HCEC 1CT (cell line): ENCODE data around the gene ZNF526.
"Not testable (repeated sequence)": the region's sequence is repeated elsewhere in the genome, so short reads cannot be mapped to it uniquely, and the experiment has no call there.

Source experiments
- DNase-seq: peaks from one replicate; pipeline ENCODE4 v3.0.0-alpha.2; 2017

ZNF526 gene

GRCh38 chr19:42246922-42247639, 27.0 kb downstream of the ZNF526 start:
- DNase-seq: no peak

GRCh38 chr19:42247640-42248199, 27.6 kb downstream of the ZNF526 start:
- no peak for DNase-seq

GRCh38 chr19:42248270-42249148, 28.4 kb downstream of the ZNF526 start:
- no peak for DNase-seq

GRCh38 chr19:42249149-42249750, 29.1 kb downstream of the ZNF526 start:
- DNase-seq: no peak

DNA sequence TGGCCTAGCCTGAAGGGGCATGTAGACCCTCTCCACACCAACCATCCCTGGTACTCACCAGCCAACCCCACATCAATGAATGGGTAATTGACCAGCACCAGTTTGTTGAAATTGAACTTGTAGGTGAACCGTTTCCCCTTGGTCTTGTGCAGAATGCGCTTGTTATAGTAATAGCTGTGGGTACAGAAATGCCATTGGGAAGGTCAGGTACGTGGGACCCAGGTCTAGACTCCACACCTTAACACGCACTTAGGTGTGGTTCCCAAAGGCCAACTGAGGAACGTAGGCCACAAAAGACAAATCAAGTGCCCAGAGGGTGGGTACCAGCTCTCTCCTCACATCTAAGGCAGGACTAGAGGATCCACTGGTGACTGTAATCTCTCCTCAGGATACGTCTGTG, 29.7 kb downstream of the ZNF526 start:
- no peak for DNase-seq

GRCh38 chr19:42250183-42250665, 30.1 kb downstream of the ZNF526 start:
- DNase-seq: no peak

DNA sequence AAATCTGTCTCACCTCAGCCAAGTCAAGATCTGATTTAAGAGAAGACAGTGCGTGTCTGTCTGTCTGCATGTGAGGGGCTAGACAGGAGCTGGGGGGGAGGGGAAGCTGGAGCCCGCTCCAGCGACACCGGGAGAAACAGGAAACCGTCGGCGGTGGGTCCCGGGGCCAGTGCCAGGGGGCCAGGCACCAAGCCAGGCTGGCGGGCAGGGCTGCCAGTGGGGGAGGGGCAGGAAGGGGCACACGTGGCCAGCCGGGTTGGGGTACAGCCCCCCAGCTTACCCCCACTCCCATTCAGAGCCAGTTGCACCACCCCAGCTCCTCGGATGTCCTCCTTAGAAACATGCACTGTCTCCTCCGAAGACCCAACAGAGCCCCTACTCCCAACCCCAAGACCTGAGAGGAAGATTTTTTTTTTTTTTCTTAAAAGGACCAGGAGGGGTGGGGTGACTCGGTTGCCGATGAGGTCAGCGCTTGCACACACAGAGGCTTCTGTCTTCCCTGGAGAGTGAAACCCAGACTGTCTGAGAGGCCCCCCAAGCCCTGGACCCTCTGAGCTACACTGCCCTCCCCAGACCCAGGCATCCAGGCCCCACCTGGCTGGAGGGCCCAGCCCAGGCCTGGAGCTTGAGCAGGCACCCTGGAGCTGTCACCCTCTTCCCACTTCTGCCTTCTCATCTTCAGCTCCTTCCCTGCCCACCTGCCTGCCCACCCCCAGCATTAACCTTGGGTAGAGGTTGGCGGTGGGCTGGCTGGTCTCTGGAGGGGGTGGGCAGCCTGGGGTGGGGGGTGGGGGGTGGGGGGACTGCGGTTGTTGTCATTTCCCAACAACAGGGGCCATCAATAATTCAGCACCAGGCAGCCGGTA, 30.8 kb downstream of the ZNF526 start:
- DNase-seq: peak; percentile 45

- no peak for DNase-seq
Observed at GRCh38 chr19:42251572-42252358, 31.7 kb downstream of the ZNF526 start.

DNA sequence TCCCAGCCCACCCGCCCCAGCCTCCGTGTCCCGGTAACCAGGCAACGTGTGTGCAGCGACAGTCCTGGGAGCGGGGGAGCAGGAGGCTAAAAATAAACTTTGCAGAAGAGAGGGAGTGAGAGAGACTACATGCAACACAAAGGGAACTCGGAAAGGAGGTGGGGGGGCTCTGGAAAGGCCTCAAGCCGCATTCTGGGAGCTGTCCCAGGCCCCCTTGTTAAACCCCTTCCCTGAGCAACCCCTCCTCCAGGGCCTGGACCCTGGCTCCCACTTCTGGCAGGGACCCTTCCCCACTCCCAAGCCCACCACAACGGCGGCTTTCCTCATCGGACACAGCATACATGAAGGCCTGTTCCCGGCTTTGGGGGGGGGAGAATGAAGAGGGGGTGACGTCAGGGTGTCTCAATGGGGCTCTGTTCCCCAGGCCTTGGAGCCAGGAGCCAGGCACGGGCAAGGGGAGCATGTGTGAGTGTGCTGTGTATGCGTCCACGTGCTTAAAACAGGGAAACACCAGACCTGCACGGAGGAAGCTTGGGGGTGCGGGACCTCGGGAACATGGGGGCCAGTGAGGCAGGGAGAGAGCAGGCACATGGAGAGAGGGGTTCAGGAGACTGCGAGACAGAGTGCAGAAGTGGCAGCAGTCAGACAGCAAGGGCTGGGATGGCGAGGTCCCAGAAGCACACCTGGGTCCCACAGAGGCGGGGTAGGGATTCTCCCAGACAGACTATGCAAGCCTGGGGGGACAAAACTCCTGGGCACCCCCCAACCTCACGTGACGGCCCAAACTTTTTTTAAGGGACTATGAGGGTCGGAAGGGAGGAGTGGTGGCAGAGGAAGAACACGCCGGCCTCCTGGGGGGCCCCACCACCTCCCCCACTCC, 32.5 kb downstream of the ZNF526 start:
- DNase-seq: peak; percentile 49

DNA sequence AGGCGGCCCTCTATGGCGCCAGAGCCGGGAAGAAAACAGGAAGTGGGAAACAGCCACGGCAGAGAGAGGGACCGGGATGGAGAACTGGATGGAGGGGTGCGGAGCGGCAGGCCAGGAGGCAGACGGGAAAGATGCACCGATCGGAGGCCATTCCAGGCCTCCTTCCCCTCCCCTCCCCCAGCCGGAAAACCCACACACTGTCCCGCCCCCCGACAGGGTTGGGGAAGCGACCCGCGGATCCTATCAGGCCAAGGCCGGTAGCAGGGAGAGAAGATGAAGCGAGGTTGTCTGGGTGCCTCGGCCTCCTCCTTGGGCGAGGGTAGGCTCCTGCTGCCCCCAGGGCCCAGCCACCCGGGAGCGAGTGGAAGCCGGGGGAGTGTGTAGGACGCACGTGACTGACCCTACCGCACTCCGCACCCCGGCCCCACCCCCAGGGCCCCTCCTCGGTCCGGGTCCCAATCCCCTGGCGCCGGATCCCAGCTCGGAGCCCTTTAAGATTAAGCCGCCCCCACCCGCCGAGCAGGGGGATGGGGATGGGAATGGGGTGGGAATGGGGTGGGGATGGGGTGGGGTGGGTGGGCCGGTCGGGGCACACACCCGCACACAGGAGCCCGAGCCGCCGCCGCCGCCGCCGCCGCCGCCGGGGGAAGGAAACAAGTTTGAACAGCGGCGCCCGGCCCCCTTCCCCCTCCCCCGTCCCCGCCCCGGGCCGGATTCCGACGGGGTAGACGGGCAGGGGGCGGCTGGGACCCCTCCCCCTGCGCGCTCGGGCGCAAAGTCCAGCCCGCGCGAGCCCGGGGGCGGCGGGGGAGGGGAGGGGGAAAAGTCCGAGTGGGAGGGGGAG, 33.4 kb downstream of the ZNF526 start:
- DNase-seq: peak; percentile 36

DNA sequence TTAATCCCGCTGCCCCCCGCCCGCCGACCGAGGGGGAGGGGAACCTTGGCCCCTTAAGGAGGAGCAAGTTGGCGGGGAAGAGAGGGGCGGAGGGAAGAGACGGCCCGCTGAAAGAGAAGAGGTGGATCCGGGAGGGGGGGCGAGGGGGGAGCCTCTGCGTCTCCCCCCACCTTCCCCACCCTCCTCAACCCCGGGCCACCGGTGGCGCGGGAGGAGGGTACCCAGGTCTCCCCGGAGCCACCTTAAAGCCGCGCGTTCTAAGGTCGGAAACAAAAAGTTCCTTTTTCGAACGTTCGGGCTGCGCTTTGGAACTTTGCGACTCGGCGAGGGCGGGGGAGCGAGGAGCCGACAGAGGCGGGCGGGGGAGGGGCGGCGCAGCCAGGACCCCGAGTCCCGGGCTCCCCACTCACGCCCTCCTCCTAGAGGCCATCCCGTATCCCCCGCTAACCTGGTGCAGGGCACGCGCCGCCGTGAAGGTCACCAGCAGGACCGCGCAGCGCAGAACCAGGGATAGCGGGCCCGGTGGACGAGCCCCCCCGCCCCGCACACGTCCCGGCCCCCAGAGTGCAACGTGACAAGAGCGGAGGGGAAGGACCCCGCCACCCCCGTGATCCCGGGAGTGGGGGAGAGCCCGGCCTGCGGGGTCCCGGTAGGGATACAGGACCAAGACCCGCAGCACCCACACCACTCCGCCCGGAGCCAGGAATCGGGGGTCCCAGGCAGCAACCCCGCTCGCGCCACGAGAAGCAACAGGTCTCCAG, 34.2 kb downstream of the ZNF526 start:
- peak; percentile 50 for DNase-seq

GRCh38 chr19:42254850-42255765, 35.0 kb downstream of the ZNF526 start, which contains the start of gene ERF:
TSS of gene ERF (minus strand) at chr19:42255128. CDS start at chr19:42254999, 129 bp downstream.
- peak; percentile 87 for DNase-seq

DNA sequence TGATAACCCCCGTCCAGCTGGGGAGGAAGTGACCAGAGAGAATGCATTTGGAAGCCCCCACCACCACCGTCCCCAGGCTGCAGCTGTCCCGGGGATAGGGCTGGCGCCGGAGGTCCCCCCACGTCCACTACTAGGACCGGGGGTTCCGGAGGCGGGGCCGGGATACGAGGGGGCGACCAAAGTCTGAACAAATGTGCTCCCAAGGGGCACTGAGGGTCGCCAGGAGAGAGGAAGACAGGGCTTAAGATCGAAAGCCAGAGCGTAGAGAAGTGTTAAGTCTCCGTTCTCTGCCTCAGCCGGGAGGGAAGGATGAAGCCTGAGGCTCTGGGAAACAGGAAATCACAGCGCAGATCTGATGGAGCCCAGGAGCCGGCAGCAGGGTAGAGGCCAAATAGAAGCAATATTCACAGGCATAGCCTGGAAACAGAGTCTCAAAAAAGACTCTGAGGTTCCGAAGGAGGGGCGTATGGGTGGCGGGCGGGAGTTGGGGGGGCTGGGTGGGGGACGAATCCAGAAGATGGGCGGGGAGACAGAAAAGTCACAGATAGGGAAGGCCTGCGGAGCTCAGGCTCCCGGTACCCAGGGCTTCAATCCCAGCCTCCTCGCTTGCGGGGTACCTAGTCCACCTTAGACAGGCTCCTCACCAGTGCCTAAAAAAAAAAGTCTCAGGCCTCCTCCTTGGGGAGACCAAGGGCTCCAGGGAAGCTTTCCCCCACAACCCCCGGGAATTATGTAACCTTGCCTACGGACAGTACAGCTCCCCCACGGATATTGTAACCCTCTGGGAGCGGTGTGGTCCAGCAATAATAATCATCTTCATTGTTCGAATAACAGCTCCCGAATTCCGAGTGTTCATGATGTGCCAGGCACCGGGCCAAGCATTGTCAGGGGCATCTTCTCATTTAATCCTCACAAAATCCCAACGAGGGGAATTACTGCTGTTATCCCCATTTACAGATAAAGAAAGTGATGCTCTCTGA, 35.9 kb downstream of the ZNF526 start:
- DNase-seq: peak; percentile 67

- not testable (repeated sequence) for DNase-seq
Observed at GRCh38 chr19:42257842-42258241, 37.7 kb downstream of the ZNF526 start.

DNA sequence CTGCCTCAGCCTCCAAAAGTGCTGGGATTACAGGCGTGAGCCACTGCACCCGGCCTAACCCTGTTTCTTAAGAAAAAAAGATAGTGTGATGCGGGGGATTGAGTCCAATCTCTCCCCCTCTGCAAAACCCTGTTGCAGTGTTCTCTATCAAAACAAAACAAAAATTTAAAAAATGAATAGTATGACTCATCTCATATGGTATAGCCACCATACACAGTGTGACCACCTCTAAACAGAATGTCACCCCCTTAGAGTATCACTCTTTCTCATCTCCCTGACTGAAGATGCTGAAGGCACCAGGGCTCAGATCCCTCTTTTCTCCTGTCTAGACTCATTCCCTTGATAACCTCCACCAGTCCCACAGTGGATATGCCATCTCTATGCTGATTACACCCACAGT, 41.7 kb downstream of the ZNF526 start:
- no peak for DNase-seq

- not testable (repeated sequence) for DNase-seq
Observed at GRCh38 chr19:42266105-42266504, 46.0 kb downstream of the ZNF526 start.
